ENCODE data around the gene MUL1.

The MUL1 gene

DNA sequence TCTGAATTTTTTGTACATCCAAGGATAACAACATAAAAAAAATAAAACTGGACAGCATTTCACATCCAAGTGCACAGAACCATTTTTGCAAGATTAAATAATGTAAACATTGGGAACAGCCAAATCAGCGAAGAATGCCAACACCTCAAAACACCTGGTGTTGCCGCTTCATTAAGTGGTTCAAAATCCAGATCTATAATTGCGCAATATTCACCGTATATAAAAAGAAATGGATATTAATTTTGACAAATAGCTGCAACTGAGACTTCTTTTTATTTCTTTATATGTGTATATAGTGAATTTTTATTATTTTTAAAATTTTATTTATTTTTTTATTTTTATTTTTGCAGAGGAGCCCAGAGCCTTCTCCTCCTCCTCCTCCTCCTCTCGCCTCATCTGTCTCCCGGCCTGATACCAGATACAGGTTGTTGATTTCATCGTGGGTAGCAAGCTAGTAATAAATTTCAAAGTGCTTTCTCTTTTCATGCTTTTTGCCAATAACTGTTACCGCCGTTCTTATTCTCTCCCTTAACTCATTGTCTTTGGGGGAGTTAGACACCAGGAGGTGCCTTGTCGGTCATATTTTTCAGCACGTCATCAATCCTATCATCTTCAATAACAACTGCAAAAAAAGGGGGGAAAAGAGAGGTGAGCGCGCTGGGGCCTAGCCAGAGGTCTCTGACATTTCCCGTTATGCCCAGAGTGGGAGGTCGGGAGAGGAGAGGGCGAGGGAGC lies 24.7 kb downstream of the MUL1 start:
- TF ChIP-seq SUZ12 (IDR thresholded peaks at IDR 0.05; ENCODE audit: extremely low read depth, insufficient read depth, insufficient read length) (no peak), YY1 (IDR thresholded peaks at IDR 0.05; ENCODE audit: insufficient read depth, insufficient read length) (no peak), ZNF274 (IDR thresholded peaks at IDR 0.05; ENCODE audit: low read depth, low read length) (no peak)
- no peaks in the 10 kb centered on the region for H3K36me3 ChIP-seq (ENCODE audit: insufficient read depth, insufficient read length, low read length)
- peak overlapping the region; percentile 71 for H3K4me3 ChIP-seq (ENCODE audit: insufficient read length, low read depth)
- peaks cover 6% of the 10 kb centered on the region for H3K4me1 ChIP-seq (ENCODE audit: insufficient read depth, insufficient read length)
- peak overlapping the region; percentile 71 for H3K9ac ChIP-seq (ENCODE audit: insufficient read length, low read depth)
- peaks cover 30% of the 10 kb centered on the region for H3K27me3 ChIP-seq (ENCODE audit: insufficient read depth, insufficient read length)
- no peak for DNase-seq (ENCODE audit: low read depth, low spot score)
- no peaks in the 10 kb centered on the region for H3K9me3 ChIP-seq (ENCODE audit: insufficient read depth, low read length)

DNA sequence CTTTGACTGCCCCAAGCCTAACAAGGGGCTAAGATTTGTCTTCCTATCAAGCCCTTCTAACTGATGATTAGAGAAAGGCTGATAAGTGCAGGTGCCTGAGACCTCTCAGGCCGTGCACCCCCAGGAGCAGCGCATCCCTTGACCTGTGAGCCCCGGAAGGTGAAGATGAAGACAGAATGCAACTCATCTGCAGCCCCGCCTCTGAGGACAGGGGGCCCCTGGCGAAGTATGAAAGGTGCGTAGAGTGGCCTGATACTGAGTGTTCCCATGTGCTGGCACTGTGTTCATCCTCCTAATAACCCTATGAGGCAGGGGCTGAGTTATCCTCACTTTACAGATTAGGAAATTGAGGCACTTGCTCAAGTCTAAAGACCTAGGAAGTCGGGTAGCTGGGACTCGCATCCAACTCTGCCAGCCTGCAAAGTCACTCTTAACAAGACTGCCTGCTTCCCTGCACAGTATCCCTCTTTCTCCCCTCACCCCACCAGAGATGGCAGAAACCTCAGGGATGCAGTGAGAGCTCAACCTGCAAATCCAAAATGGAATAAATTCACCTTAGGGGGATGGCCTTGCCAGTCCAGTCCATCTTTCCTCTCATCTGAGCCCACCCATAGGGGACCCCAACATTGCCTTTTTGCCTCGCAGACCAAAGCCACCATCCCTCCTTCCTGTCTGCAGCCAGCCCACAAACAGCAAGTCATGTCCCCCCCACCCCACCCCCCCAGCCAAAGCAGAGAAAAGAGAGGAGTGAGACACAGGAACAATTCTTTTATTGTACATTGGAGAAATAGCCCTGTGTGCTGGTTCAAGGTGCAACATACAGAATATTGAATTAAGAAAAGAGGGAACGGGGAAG lies 26.1 kb downstream of the MUL1 start:
- Histone ChIP-seq H3K4me1 (ENCODE audit: insufficient read depth, insufficient read length) (peaks cover 6% of the 10 kb centered on the region), H3K36me3 (ENCODE audit: insufficient read depth, insufficient read length, low read length) (no peaks in the 10 kb centered on the region), H3K4me3 (ENCODE audit: insufficient read length, low read depth) (no peak overlapping the region), H3K9ac (ENCODE audit: insufficient read length, low read depth) (no peak overlapping the region), H3K9me3 (ENCODE audit: insufficient read depth, low read length) (no peaks in the 10 kb centered on the region), H3K27me3 (ENCODE audit: insufficient read depth, insufficient read length) (peaks cover 16% of the 10 kb centered on the region)
- DNase-seq (ENCODE audit: low read depth, low spot score): no peak
- no peak for TF ChIP-seq YY1 (IDR thresholded peaks at IDR 0.05; ENCODE audit: insufficient read depth, insufficient read length)
- TF ChIP-seq ZNF274 (IDR thresholded peaks at IDR 0.05; ENCODE audit: low read depth, low read length): no peak
- no peak for TF ChIP-seq SUZ12 (IDR thresholded peaks at IDR 0.05; ENCODE audit: extremely low read depth, insufficient read depth, insufficient read length)

DNA sequence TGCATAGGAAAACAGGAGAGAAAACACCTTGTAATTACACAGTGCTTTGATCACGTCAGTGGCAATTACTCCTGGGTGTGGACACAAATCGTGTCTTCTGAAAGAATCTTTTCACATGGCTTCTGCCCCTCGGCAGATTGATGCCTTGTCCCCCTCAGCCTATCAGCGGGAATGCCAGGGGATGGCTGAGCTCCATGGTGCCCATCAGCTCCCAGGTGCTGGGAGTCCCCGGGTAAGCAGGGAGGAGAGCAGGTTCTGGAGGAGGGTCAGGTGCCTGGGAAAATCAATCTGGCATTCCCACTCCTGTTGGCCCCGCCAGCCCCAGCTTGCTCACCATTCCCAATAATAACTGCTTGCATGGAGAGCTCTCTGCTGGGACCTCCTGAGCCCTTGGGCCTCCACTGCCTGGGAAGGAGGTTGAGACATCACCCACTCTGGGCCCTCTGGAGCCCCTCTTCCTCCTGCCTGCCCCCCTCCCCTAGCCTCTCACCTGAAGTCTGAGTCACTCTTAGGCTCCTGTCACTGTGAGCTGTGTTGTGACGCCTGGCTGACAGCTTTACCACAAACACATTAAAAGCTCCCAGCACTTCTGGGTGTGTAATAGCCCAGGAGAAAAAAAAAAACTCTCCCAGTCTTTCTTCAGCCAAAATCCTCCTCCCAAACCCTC lies 26.9 kb downstream of the MUL1 start:
- H3K27me3 ChIP-seq (ENCODE audit: insufficient read depth, insufficient read length): peaks cover 14% of the 10 kb centered on the region

DNA sequence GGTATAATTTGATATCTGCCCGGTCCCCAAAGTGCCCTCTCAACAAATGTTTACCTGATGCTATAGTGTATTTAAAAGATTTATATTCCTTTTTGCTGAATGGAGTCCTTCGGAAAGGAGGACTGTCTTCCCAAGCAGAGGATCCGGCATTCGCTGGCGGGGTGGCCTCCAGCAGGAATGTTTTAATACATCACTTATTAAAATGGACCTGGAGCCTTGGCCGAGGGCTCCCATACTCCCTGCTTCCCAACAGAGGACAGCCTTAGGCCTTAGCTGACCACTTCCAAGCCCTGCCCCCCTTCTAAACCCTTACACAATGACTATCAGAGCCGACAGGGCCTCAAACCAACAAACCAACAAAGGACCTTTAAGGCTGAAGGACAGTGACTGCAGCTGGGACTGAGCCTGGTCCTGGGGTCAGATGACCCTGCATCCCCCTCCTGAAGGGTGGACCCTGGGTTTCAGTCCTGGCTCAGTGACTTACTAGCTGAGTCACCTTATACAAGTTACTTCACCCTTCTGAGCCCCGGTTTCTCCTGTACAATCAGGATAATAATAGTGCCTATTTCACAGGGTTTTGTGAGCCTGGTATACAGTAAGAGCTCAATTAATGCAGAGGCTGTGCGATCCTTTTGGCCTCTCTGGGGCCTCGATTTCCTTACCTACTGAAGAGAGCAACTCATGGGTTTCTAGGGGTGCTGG lies 27.6 kb downstream of the MUL1 start:
- H3K4me3 ChIP-seq (ENCODE audit: insufficient read length, low read depth): no peak overlapping the region
- H3K9ac ChIP-seq (ENCODE audit: insufficient read length, low read depth): no peak overlapping the region
- no peaks in the 10 kb centered on the region for H3K36me3 ChIP-seq (ENCODE audit: insufficient read depth, insufficient read length, low read length)
- no peak for DNase-seq (ENCODE audit: low read depth, low spot score)
- peaks cover 14% of the 10 kb centered on the region for H3K4me1 ChIP-seq (ENCODE audit: insufficient read depth, insufficient read length)
- peaks cover 14% of the 10 kb centered on the region for H3K27me3 ChIP-seq (ENCODE audit: insufficient read depth, insufficient read length)
- H3K9me3 ChIP-seq (ENCODE audit: insufficient read depth, low read length): no peaks in the 10 kb centered on the region
- TF ChIP-seq ZNF274 (IDR thresholded peaks at IDR 0.05; ENCODE audit: low read depth, low read length): no peak
- TF ChIP-seq YY1 (IDR thresholded peaks at IDR 0.05; ENCODE audit: insufficient read depth, insufficient read length): no peak
- no peak for TF ChIP-seq SUZ12 (IDR thresholded peaks at IDR 0.05; ENCODE audit: extremely low read depth, insufficient read depth, insufficient read length)

More for the DNA sequence above, 26.9 kb downstream of the MUL1 start:
- H3K9me3 ChIP-seq (ENCODE audit: insufficient read depth, low read length): no peaks in the 10 kb centered on the region
- DNase-seq (ENCODE audit: low read depth, low spot score): no peak
- peaks cover 13% of the 10 kb centered on the region for H3K4me1 ChIP-seq (ENCODE audit: insufficient read depth, insufficient read length)
- no peak for TF ChIP-seq SUZ12 (IDR thresholded peaks at IDR 0.05; ENCODE audit: extremely low read depth, insufficient read depth, insufficient read length)
- TF ChIP-seq ZNF274 (IDR thresholded peaks at IDR 0.05; ENCODE audit: low read depth, low read length): no peak
- TF ChIP-seq YY1 (IDR thresholded peaks at IDR 0.05; ENCODE audit: insufficient read depth, insufficient read length): no peak
- no peaks in the 10 kb centered on the region for H3K36me3 ChIP-seq (ENCODE audit: insufficient read depth, insufficient read length, low read length)
- H3K4me3 ChIP-seq (ENCODE audit: insufficient read length, low read depth): no peak overlapping the region
- no peak overlapping the region for H3K9ac ChIP-seq (ENCODE audit: insufficient read length, low read depth)

DNA sequence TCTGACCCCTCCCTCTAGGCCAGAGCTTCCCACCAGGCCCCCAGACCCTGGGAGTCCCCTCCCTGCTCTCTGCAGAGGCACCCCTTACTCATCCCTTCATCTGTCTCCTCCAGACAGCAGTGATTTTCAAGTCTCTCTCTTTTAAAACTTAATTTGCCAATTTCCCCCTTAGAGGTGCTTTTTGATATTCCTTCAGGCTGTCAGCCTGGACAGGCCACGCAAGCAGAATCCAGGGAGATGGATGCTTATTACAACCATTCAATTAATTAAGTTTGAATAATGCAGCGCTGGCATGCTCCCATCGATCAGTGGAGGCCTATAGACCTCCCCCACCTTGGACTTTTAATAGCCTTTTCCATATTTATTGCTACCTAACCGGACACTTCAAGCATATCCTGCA lies 28.1 kb downstream of the MUL1 start:
- peaks cover 10% of the 10 kb centered on the region for H3K27me3 ChIP-seq (ENCODE audit: insufficient read depth, insufficient read length)
- no peak overlapping the region for H3K4me3 ChIP-seq (ENCODE audit: insufficient read length, low read depth)
- no peaks in the 10 kb centered on the region for H3K9me3 ChIP-seq (ENCODE audit: insufficient read depth, low read length)
- no peak for DNase-seq (ENCODE audit: low read depth, low spot score)
- H3K4me1 ChIP-seq (ENCODE audit: insufficient read depth, insufficient read length): peaks cover 14% of the 10 kb centered on the region
- no peak overlapping the region for H3K9ac ChIP-seq (ENCODE audit: insufficient read length, low read depth)
- no peaks in the 10 kb centered on the region for H3K36me3 ChIP-seq (ENCODE audit: insufficient read depth, insufficient read length, low read length)
- no peak for TF ChIP-seq YY1 (IDR thresholded peaks at IDR 0.05; ENCODE audit: insufficient read depth, insufficient read length)
- TF ChIP-seq SUZ12 (IDR thresholded peaks at IDR 0.05; ENCODE audit: extremely low read depth, insufficient read depth, insufficient read length): no peak
- no peak for TF ChIP-seq ZNF274 (IDR thresholded peaks at IDR 0.05; ENCODE audit: low read depth, low read length)

DNA sequence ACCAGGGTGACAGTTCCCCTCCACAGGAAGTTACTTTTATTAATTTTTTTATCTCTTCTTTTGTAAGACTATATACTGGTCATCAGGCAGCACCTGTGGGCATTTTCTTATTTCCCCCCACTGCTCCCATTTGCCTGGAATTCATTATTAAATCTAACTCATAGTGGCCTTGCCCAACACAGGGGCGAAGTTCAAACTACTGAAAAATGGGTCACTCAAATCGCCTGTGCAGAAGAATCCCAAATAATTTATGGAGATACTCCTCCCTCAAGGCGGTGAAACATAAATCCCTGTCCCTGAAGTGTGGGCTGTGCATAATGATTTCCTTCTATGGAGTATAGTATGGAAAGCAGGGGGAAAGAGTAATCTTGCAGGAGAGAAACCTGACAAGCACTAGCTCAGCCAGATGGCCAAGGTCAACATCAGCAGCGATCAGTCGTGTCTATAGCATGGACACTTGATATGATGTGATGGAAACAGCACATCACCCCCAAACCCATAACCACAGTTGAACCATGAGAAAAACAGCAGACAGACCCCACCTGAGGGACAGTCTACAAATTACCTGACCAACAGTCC lies 29.8 kb downstream of the MUL1 start:
- TF ChIP-seq SUZ12 (IDR thresholded peaks at IDR 0.05; ENCODE audit: extremely low read depth, insufficient read depth, insufficient read length): no peak
- TF ChIP-seq YY1 (IDR thresholded peaks at IDR 0.05; ENCODE audit: insufficient read depth, insufficient read length): no peak
- TF ChIP-seq ZNF274 (IDR thresholded peaks at IDR 0.05; ENCODE audit: low read depth, low read length): no peak
- H3K9me3 ChIP-seq (ENCODE audit: insufficient read depth, low read length): no peaks in the 10 kb centered on the region
- H3K4me1 ChIP-seq (ENCODE audit: insufficient read depth, insufficient read length): peaks cover 14% of the 10 kb centered on the region
- H3K4me3 ChIP-seq (ENCODE audit: insufficient read length, low read depth): no peak overlapping the region
- no peaks in the 10 kb centered on the region for H3K27me3 ChIP-seq (ENCODE audit: insufficient read depth, insufficient read length)
- H3K36me3 ChIP-seq (ENCODE audit: insufficient read depth, insufficient read length, low read length): no peaks in the 10 kb centered on the region
- no peak overlapping the region for H3K9ac ChIP-seq (ENCODE audit: insufficient read length, low read depth)
- DNase-seq (ENCODE audit: low read depth, low spot score): no peak

Data from NT2/D1 (cell line).